PFSK-1 (cell line): ENCODE data around the gene SETMAR.

Source experiments
- POLR2AphosphoS5 ChIP-seq: IDR thresholded peaks from 2 replicates; pipeline ENCODE4 v1.6.1; 2012; ENCODE audit warnings: low read depth, mild to moderate bottlenecking, control low read depth, low read length, moderate library complexity
- SIN3A ChIP-seq: IDR thresholded peaks from 2 replicates; pipeline ENCODE4 v1.6.1; 2012; ENCODE audit warnings: mild to moderate bottlenecking, low read length, moderate library complexity, borderline replicate concordance; ENCODE audit not compliant: insufficient read depth
- TAF1 ChIP-seq: IDR thresholded peaks from 2 replicates; pipeline ENCODE4 v1.6.1; 2012; ENCODE audit warnings: low read length, control low read depth, borderline replicate concordance; ENCODE audit not compliant: insufficient read depth

DNA sequence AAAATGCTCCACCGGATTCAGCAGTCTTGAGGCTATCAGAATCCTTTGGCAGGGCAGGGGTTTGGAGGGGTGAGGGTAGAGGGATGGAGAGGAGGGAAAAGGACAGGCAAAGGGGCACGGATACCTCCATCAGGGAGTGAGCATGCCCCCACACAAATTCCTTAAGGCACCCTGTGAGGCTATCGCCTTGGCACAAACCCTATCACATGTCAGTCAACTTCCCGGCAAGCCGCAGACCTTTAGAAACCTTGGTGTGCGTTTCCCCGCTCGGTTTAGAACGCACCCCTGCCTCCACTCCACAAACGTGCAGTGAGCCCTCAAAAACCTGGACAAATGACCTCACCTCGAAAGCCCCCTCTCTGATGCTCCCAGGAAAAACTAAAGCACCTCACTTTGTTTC is 422 bp upstream of the SETMAR start:
- TF ChIP-seq POLR2AphosphoS5 (no peak), SIN3A (no peak), TAF1 (no peak)
